ENCODE results near the gene DAPP1. TPM values are rescaled to one million over a fixed set of nuclear protein-coding genes. Genes with fewer than 3 reads are reported as not detected.
A peak's percentile ranks its signal among the peaks of the same experiment; 100 is the strongest.

The DAPP1 gene
- total RNA-seq, 1 experiment from 2014 or later = 7.9 TPM

DNA sequence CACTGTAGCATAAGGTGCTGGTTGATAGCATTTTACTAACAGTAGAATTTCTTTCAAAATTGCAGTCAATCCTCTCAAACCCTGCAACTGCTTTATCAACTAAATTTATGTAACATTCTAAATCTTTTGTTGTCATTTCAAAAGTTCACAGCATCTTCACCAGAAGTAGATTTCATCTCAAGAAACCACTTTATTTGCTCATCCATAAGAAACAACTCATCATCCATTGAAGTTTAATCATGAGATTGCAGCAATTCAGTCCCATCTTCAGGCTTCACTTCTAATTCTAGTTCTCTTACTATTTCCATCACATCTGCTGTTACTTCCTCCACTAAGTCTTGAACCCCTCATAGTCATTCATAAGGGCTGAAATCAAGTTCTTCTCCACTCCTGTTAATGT is 55.9 kb downstream of the DAPP1 start:
- H4K20me1 ChIP-seq (ENCODE audit: insufficient read depth) = no peaks in the 10 kb centered on the region
- ChIA-PET CTCF (no interaction called here), POLR2A (ENCODE audit: unreplicated experiment) (no interaction called here)
- no peak for DNase-seq
- H3K4me2 ChIP-seq = no peak overlapping the region
- intact Hi-C loops (cut with micrococcal nuclease; ENCODE audit: unreplicated experiment) = no loop called here
- peaks cover under 1% of the 10 kb centered on the region; the same call in 1 of the 2 replicates for H3F3A ChIP-seq (ENCODE audit: insufficient read depth, low read depth)
- H3K27me3 ChIP-seq (ENCODE audit: insufficient read depth, low read depth) = no peaks in the 10 kb centered on the region
- no peak overlapping the region for H3K27ac ChIP-seq
- H3K4me1 ChIP-seq (replicated peaks; ENCODE audit: insufficient read depth) = peaks cover 6% of the 10 kb centered on the region; the same call in 1 of the 2 replicates
- no peaks in the 10 kb centered on the region for H3K9me2 ChIP-seq (ENCODE audit: insufficient read depth)
- no peak overlapping the region for H2AFZ ChIP-seq
- H3K4me3 ChIP-seq = no peak overlapping the region
- H3K9me3 ChIP-seq (ENCODE audit: insufficient read depth, low read depth) = no peaks in the 10 kb centered on the region
- TF ChIP-seq EZH2 (IDR thresholded peaks at IDR 0.05; ENCODE audit: low read depth) = no peak
- TF ChIP-seq, protein P1, sequence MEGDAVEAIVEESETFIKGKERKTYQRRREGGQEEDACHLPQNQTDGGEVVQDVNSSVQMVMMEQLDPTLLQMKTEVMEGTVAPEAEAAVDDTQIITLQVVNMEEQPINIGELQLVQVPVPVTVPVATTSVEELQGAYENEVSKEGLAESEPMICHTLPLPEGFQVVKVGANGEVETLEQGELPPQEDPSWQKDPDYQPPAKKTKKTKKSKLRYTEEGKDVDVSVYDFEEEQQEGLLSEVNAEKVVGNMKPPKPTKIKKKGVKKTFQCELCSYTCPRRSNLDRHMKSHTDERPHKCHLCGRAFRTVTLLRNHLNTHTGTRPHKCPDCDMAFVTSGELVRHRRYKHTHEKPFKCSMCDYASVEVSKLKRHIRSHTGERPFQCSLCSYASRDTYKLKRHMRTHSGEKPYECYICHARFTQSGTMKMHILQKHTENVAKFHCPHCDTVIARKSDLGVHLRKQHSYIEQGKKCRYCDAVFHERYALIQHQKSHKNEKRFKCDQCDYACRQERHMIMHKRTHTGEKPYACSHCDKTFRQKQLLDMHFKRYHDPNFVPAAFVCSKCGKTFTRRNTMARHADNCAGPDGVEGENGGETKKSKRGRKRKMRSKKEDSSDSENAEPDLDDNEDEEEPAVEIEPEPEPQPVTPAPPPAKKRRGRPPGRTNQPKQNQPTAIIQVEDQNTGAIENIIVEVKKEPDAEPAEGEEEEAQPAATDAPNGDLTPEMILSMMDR (conservative IDR thresholded peaks at IDR 0.05) = no peak
- H3K36me3 ChIP-seq (ENCODE audit: low read depth) = peaks cover 2% of the 10 kb centered on the region; the same call in 1 of the 2 replicates
- no peaks in the 10 kb centered on the region for H3K79me2 ChIP-seq (ENCODE audit: low read depth)
- BruUV-seq (replicated peaks) = no TSS peak

DNA sequence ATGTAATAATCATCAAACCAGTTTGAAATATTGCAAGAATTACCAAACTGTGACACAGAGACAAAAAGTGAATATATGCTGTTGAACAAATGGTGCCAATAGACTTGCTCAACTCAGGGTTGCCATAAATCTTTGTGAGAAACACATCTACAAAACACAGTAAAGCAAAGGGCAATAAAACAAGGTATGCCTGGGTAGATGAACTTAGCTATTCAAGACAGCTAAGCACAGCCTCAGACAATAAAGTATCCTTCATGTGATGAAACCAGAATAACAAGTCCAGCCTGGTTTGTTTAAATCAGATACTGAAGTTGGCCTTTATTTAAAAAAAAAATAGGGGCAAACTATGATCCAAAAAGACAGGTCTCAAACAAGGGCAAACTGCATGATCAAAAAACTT is 58.4 kb downstream of the DAPP1 start:
- Histone ChIP-seq H2AFZ (no peak overlapping the region), H3K27ac (no peak overlapping the region), H3K4me3 (no peak overlapping the region), H3K4me2 (no peak overlapping the region), H3K9me2 (ENCODE audit: insufficient read depth) (no peaks in the 10 kb centered on the region), H3K79me2 (ENCODE audit: low read depth) (no peaks in the 10 kb centered on the region), H3F3A (ENCODE audit: insufficient read depth, low read depth) (peaks cover 7% of the 10 kb centered on the region; the same call in 1 of the 2 replicates), H4K20me1 (ENCODE audit: insufficient read depth) (no peaks in the 10 kb centered on the region), H3K4me1 (replicated peaks; ENCODE audit: insufficient read depth) (peaks cover 6% of the 10 kb centered on the region; the same call in 1 of the 2 replicates), H3K36me3 (ENCODE audit: low read depth) (no peaks in the 10 kb centered on the region), H3K9me3 (ENCODE audit: insufficient read depth, low read depth) (no peaks in the 10 kb centered on the region), H3K27me3 (ENCODE audit: insufficient read depth, low read depth) (no peaks in the 10 kb centered on the region)
- ChIA-PET POLR2A (ENCODE audit: unreplicated experiment) (no interaction called here), CTCF (no interaction called here)
- no TSS peak for BruUV-seq (replicated peaks)
- intact Hi-C loops (cut with micrococcal nuclease; ENCODE audit: unreplicated experiment) = no loop called here
- TF ChIP-seq, protein P1 (conservative IDR thresholded peaks at IDR 0.05) = no peak
- no peak for TF ChIP-seq EZH2 (IDR thresholded peaks at IDR 0.05; ENCODE audit: low read depth)
- peak in 1 of 2 experiments; percentile 42 for DNase-seq

DNA sequence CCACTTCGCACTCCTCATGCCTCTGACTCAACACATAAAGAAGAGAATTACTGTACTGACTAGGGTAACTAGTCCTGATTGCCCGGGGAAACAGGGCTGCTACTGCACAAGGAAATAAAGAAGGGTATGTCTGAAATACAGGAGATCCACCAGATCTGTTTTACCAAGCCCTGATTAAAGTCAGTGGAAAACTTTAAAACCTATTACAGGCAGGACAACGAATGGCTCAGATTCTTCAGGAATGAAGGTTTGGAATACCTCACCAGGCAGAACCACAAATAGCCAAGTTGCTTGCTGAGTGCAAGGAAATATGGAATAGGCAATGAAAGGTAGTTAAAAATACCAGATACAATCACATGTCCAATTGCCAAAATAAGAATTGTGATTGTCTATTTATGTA is 60.3 kb downstream of the DAPP1 start:
- Histone ChIP-seq H3K36me3 (ENCODE audit: low read depth) (peaks cover 8% of the 10 kb centered on the region; the same call in 1 of the 2 replicates), H3K27ac (no peak overlapping the region)
- POLR2A ChIA-PET (ENCODE audit: unreplicated experiment) = no interaction called here

More for the DNA sequence above, 60.3 kb downstream of the DAPP1 start:
- Histone ChIP-seq H3K9me3 (ENCODE audit: insufficient read depth, low read depth) (no peaks in the 10 kb centered on the region), H3K4me1 (replicated peaks; ENCODE audit: insufficient read depth) (peaks cover 6% of the 10 kb centered on the region; the same call in 1 of the 2 replicates), H3K79me2 (ENCODE audit: low read depth) (no peaks in the 10 kb centered on the region), H2AFZ (no peak overlapping the region), H3K9me2 (ENCODE audit: insufficient read depth) (no peaks in the 10 kb centered on the region), H3K4me2 (no peak overlapping the region), H4K20me1 (ENCODE audit: insufficient read depth) (no peaks in the 10 kb centered on the region), H3F3A (ENCODE audit: insufficient read depth, low read depth) (peaks cover 7% of the 10 kb centered on the region), H3K27me3 (ENCODE audit: insufficient read depth, low read depth) (no peaks in the 10 kb centered on the region), H3K4me3 (no peak overlapping the region)
- TF ChIP-seq, protein P1 (conservative IDR thresholded peaks at IDR 0.05) = no peak
- no peak for TF ChIP-seq EZH2 (IDR thresholded peaks at IDR 0.05; ENCODE audit: low read depth)
- no TSS peak for BruUV-seq (replicated peaks)
- CTCF ChIA-PET = no interaction called here
- DNase-seq = no peak
- intact Hi-C loops (cut with micrococcal nuclease; ENCODE audit: unreplicated experiment) = no loop called here

All from PC-9 (cell line).